NCI-H2196 treated with DMSO at 0.1 percent for 48 hours (cell line): ENCODE measurements around the gene ANO2.
"Not testable (repeated sequence)": the region's sequence is repeated elsewhere in the genome, so short reads cannot be mapped to it uniquely, and the experiment has no call there.

Experiments
- DNase-seq: peaks from one replicate; lab custom pipeline; 2025; ENCODE audit not compliant: unreplicated experiment; lab: John Stamatoyannopoulos, UW

ANO2 gene

GRCh38 chr12:5830111-5830510 lies 114.9 kb downstream of the ANO2 start:
- DNase-seq = no peak

GRCh38 chr12:5827591-5827990 lies 117.5 kb downstream of the ANO2 start:
- DNase-seq = no peak

GRCh38 chr12:5825761-5826160 lies 119.3 kb downstream of the ANO2 start:
- not testable (repeated sequence) for DNase-seq

GRCh38 chr12:5818877-5819276 lies 126.2 kb downstream of the ANO2 start:
- DNase-seq = not testable (repeated sequence)

- no peak for DNase-seq
Observed at GRCh38 chr12:5817246-5817645, 127.8 kb downstream of the ANO2 start.

GRCh38 chr12:5809586-5809985 lies 135.5 kb downstream of the ANO2 start:
- no peak for DNase-seq

GRCh38 chr12:5808981-5809380 lies 136.1 kb downstream of the ANO2 start:
- DNase-seq = no peak

- DNase-seq = no peak
Observed at GRCh38 chr12:5807514-5808219, 137.4 kb downstream of the ANO2 start.

- no peak for DNase-seq
Observed at GRCh38 chr12:5807090-5807414, 138.0 kb downstream of the ANO2 start.

- DNase-seq = no peak
Observed at GRCh38 chr12:5806371-5807089, 138.5 kb downstream of the ANO2 start.

- no peak for DNase-seq
Observed at GRCh38 chr12:5803532-5803931, 141.5 kb downstream of the ANO2 start.

- DNase-seq = no peak
Observed at GRCh38 chr12:5798242-5799015, 146.6 kb downstream of the ANO2 start.

GRCh38 chr12:5797661-5798060 lies 147.4 kb downstream of the ANO2 start:
- DNase-seq = no peak

- DNase-seq = no peak
Observed at GRCh38 chr12:5796959-5797225, 148.2 kb downstream of the ANO2 start.

GRCh38 chr12:5796171-5796958 lies 148.7 kb downstream of the ANO2 start:
- no peak for DNase-seq

GRCh38 chr12:5794156-5794555 lies 150.9 kb downstream of the ANO2 start:
- DNase-seq = no peak

GRCh38 chr12:5792343-5792742 lies 152.7 kb downstream of the ANO2 start:
- DNase-seq = no peak

GRCh38 chr12:5789469-5789968 lies 155.5 kb downstream of the ANO2 start:
- no peak for DNase-seq

- DNase-seq = no peak
Observed at GRCh38 chr12:5787828-5788227, 157.2 kb downstream of the ANO2 start.

GRCh38 chr12:5785601-5786000 lies 159.5 kb downstream of the ANO2 start:
- no peak for DNase-seq

- DNase-seq = no peak
Observed at GRCh38 chr12:5784462-5785130, 160.5 kb downstream of the ANO2 start.
